HG02798 (cell line): ENCODE measurements around the gene GOLM1.

ENCODE experiments used
- ATAC-seq: cut with Tn5 transposase; IDR thresholded peaks from one replicate; pipeline ENCODE4 v1.9.1; 2021; ENCODE audit warnings: mild to moderate bottlenecking; ENCODE audit not compliant: unreplicated experiment, poor library complexity

The GOLM1 gene

DNA sequence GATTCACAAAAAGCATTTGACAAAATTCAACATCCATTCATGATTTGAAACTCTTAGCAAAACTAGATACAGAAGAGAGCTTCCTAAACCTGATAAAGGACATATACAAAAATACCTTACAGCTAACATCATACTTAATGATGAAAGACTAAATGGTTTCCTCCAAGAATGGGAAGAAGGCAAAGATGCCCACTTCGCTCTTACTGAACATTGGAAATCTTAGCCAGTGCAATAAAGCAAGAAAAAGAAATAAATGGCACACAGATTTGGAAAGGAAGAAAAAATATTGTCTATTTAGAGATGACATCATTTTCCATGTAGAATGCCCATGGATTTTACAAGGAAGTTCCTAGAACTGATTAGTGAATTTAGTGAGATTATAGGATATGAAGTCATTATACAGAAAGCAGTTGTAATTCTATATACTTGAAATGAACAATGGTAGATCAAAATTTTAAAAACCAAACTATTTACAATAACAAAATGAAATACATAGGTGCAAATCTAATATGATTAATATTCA is 94.0 kb downstream of the GOLM1 start:
- no peak for ATAC-seq

DNA sequence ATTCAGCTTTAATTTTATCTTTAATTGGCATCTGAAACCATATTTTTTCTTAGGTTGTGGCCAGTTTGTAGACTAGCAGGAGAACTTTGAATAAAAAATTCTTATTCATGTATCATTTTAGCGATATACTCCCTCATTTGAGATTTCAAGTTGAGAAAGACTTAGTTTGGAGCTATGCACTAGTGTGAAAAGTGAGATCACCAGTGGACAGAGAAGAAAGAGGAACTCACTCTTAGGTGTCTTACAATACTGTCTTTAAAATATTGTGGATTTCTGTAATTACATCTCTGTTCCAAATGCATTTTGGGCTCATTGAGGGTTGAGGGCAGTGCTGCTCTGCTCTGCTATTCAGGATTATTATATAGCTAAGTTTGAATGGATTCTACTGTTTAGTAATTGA is 103.8 kb downstream of the GOLM1 start:
- ATAC-seq, result no peak

DNA sequence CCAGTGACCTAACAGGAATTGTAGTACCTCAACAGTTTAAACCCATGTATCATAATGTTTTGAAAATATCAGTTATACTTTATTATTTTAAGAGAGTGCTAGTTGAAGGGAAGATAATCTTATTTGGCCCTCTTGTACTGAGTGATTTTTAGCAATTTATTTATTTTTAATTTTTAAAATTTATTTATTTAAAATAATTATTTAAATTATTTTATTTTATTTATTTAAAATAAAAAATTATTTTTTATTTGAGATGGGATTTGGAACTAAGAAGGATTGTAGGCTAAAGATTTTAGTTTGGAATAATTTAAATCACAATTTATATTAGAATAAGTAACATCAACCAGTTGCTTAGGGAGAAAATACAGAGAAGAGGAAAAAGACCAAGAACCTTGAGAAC is 104.3 kb downstream of the GOLM1 start:
- ATAC-seq, result no peak

DNA sequence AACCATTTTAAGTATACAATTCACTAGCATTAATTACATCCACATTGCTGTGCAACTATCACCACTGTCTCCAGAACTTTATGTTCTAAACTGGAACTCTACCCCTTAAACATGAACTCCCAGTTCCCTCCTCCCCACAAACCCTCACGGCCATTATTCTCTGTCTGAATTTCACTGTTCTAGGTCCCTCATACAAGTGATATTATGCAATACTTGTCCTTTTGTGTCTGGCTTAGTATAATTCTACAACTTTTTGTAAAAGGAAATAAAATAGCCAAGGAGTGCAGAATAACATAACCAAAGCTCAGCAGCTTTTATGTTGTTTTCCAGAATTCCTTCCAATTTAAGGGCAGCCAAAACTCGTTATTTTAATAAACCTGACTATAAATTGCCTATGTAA is 105.2 kb downstream of the GOLM1 start:
- ATAC-seq, result no peak

DNA sequence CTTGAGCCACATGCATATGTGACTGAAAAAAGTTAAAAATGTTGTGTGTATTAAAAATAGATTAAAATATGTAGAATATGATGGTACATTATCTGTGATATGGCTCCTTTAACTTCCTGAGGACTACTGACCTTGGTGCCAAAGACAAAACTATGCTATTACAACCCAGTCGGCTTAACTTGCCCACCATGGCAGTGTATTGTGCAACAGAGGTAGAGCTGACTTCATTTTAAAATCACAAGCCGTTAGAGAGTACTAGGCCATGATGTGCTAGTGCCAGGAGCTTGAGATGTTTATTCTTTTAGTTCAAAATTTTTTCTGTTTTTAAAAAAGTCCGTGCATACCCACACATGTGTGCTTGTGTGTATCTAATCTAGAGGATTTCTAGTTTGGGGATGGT is 112.1 kb downstream of the GOLM1 start:
- ATAC-seq, result no peak

DNA sequence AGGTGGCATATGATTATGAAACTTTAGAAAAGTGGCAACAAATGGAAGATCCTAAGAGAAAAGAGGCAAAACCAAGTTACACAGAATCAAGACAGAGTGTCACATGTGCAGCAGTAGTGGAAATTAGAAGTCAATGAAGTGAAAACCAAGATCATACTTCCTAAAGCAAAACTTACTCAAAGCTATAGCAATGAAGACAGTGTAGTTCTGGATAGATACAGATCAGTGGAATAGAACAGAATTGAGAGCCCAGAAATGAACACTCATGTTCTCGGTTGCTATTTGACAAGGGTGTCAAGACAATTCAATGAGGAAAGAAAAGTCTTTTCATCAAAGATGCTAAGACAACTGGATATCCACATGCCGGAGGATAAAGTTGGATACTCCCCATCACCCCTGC is 114.9 kb downstream of the GOLM1 start:
- ATAC-seq, result no peak

DNA sequence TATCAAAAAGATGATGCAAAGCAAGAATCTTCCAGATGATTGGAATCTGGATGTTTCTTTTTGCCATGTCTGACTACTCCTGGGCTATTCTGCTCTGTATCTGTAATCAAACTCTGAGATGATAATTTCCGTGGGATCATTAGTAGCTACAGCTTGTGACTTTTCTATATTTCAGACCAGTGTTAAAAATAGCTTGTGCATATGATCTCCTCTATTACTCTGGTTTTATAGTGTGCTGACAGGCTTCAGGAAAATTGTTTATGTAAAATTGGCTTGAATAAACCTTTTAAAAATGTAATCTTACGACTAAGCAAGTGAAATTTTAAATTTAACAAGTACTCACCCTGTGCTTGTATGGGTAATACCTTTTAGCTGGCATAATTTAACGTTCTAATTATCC is 118.0 kb downstream of the GOLM1 start:
- ATAC-seq, result no peak

DNA sequence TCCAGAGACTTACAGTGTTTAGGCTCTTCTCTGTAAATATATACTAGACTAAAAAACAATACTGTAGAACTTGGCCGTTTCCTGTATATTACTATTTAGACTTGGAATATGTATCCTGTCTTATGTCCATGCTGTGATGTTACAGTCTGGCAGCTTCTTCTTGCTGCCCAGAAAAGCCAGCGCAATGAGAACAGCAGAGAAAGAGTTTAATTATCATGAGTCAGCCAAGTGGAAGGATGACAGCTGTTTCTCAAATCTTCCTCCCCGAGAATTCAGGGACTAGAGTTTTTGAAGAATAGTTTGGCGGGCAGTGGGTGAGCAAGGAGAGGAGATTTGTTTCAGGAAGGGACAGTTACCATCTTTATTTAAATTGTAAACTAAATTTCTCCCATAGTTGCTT is 120.9 kb downstream of the GOLM1 start:
- ATAC-seq, result no peak
